Lower leg skin (tissue), 3 donors: ENCODE data around the gene SHISA7.

Source experiments
- POLR2A ChIP-seq, 2 donors: fragments of 450-650 bp; IDR thresholded peaks; one replicate each; pipeline ENCODE4 v1.6.1; 2016 to 2017; ENCODE audit warnings: antibody characterized with exemption in 2 of 2, mild to moderate bottlenecking in 1 of 2, moderate library complexity in 1 of 2
- TF ChIP-seq, protein P1 (sequence below), 3 donors: fragments of 450-650 bp; IDR thresholded peaks; one replicate each; pipeline ENCODE4 v1.5.1; 2016; ENCODE audit warnings: antibody characterized with exemption in 3 of 3, mild to moderate bottlenecking in 3 of 3, moderate library complexity in 2 of 3

DNA sequence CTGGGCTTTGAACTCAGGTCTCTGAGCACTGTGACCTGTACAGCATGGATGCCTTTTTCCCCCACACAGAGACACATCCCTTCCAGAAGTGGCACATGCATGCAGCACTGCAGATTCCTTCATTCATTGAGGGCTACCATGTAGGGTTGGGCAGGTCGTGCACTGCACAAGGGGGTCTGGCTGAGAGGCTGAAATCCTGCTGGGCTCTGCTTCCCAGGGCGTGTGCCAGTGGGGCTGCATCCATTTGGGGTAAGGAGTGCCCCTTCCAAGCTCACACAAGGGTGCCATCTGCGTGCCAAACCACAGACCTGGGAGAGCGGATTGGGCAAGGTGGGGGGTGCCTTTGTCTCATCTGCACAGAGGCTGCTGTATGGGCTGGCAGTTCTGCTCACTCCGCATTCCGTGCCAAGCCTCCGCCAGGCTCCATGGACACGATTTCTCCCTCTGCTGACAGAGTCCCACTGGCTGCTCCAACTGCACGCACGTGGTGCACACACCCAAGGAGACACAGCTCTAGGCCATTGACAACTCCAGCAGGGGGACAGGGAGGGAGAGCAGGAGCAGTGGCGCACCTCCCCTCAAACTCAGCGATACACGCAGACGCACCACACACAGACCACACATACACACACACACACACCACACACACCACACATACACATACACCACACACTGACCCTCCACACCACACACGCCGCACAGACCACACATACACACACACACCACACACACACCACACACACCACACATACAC, 4.5 kb upstream of the SHISA7 start:
- TF ChIP-seq, protein P1, sequence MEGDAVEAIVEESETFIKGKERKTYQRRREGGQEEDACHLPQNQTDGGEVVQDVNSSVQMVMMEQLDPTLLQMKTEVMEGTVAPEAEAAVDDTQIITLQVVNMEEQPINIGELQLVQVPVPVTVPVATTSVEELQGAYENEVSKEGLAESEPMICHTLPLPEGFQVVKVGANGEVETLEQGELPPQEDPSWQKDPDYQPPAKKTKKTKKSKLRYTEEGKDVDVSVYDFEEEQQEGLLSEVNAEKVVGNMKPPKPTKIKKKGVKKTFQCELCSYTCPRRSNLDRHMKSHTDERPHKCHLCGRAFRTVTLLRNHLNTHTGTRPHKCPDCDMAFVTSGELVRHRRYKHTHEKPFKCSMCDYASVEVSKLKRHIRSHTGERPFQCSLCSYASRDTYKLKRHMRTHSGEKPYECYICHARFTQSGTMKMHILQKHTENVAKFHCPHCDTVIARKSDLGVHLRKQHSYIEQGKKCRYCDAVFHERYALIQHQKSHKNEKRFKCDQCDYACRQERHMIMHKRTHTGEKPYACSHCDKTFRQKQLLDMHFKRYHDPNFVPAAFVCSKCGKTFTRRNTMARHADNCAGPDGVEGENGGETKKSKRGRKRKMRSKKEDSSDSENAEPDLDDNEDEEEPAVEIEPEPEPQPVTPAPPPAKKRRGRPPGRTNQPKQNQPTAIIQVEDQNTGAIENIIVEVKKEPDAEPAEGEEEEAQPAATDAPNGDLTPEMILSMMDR (IDR thresholded peaks at IDR 0.05): no peak
- no peak for TF ChIP-seq POLR2A (IDR thresholded peaks at IDR 0.05)
